SK-N-MC (cell line): ENCODE results near the gene CPOX.

Experiments
- EZH2 ChIP-seq: fragments of 200-600 bp; sonication (generic); IDR thresholded peaks from one replicate; pipeline ENCODE4 v1.6.1; 2017; ENCODE audit warnings: antibody characterized with exemption
- FOXP2 ChIP-seq: optimal IDR thresholded peaks from 2 replicates; pipeline ENCODE3; 2011; ENCODE audit warnings: mild to moderate bottlenecking, moderate library complexity; ENCODE audit not compliant: insufficient read depth; ENCODE audit errors: extremely low read length, control extremely low read depth
- POLR2AphosphoS5 ChIP-seq: IDR thresholded peaks from 2 replicates; pipeline ENCODE4 v1.6.1; 2012; ENCODE audit warnings: mild to moderate bottlenecking, low read depth, low read length, borderline replicate concordance

DNA sequence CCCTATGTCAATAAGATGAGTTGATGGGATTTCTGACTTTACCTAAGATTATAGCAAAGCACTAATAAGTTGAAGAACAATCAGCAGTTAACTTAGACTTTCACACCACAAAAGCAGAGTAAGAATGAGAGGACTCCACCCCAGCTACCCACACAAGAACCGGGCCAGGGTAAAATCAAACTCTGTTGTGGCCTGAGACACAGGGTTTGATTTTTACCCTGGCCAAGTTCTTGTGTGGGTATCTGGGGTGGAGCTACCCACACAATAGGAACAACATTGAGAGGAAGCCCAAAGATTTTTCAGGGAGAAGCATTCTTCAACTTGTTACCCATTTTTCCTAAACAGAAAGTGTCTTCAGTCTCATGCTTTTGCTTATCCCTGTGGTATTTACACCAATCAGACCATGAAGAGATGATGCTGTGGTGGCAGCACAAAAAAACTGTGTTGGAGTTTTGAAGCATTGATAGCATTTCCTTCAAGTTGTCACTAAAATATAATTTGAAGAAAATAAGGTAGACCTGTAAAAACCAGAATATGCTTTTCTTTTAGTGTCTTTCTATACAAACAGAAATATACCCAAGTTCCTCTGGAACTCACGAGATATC, 25.6 kb downstream of the CPOX start:
- TF ChIP-seq EZH2 (no peak), POLR2AphosphoS5 (no peak), FOXP2 (no peak)
